NCI-H2107 (cell line): ENCODE results near the gene CHST15.

Source experiments
- DNase-seq: peaks from one replicate; lab custom pipeline; 2025; lab: John Stamatoyannopoulos, UW

Gene CHST15

GRCh38 chr10:124011464-124011863 is 81.9 kb downstream of the CHST15 start:
- DNase-seq = no peak

DNA sequence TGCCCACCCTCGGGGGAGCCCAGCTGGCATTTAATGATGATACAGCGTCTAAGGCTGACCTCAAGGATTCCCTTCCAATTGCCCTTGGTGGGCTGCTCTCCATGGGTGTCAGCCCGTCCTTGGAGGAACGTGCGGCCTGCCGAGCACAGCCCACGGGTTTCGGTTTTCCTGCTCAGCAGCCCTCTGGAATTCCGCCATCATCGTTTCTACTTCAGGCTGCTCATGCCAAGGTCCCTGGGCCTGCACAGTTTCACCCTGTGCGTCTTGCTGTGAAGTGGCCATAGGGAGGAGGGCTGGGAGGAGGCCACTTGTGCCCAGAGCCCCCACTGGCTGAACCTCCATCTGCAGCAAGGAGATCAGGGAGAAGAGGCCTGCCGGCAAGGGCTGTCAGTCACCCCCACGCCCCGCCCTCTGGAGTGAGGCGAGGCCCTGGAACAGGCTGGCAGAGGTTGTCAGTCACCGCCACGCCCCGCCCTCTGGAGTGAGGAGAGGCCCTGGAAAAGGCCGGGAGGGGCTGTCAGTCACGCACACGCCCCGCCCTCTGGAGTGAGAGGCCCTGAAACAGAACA is 82.8 kb downstream of the CHST15 start:
- DNase-seq = no peak

- no peak for DNase-seq
These were observed 83.4 kb downstream of the CHST15 start for GRCh38 chr10:124010024-124010423.

DNA sequence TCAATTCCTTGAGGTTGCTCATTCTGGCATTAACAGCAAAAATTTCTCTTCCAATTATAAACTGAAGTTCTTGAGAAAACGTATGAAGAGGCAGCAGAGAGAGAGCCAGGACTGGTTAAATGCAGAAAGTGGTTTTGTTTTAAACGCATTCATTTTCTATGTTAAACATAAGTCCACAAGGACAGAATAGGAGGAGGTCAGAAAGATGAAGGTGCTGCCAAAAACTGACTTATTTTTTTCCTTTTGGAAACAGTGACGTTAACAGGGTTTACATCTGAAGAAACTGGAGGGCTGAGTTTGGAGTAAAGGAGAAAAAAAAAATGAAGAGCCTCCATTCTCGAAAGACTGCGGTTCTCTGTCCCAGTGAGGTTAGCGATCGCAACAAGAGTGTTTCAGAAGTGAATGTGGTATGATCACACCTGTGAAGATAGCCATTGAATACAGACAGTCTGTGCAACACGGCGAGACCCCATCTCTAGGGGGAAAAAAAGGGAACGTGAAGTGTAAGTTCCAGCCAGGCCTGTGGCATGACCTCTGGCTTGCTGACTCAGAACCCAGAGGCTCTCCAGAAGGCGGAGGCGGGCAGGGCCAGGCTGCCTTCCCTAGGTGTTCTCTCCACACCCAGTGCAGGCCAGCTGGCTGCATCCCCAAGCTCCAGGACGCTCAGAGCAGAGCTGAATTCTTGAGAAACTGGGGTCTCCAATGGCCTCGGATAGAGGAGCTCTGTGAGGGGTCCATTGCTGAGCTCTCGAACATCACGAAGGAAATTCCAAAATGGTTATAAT is 84.0 kb downstream of the CHST15 start:
- DNase-seq = no peak

- DNase-seq = no peak
These were observed 84.7 kb downstream of the CHST15 start for GRCh38 chr10:124008681-124009080.

DNA sequence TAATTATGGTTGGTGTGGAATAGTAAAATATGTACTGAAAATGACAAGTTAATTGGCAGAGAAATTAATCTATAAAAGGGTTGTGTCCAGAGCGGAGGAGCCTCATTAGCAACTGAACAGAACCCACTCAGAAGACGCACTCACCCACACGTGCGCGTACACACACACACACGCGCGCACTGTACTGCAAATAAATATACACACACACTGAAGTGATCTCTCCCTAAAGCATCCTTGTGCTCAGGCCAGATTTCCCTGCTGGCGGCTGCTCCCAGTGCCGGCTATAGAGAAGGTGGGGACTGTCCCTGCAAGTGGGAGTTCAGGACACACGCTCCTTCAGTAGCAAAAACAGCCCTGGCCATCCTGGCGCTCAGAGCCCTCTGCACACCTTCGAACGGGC is 85.2 kb downstream of the CHST15 start:
- DNase-seq = no peak

- no peak for DNase-seq
These were observed 85.6 kb downstream of the CHST15 start for GRCh38 chr10:124007773-124008145.

DNA sequence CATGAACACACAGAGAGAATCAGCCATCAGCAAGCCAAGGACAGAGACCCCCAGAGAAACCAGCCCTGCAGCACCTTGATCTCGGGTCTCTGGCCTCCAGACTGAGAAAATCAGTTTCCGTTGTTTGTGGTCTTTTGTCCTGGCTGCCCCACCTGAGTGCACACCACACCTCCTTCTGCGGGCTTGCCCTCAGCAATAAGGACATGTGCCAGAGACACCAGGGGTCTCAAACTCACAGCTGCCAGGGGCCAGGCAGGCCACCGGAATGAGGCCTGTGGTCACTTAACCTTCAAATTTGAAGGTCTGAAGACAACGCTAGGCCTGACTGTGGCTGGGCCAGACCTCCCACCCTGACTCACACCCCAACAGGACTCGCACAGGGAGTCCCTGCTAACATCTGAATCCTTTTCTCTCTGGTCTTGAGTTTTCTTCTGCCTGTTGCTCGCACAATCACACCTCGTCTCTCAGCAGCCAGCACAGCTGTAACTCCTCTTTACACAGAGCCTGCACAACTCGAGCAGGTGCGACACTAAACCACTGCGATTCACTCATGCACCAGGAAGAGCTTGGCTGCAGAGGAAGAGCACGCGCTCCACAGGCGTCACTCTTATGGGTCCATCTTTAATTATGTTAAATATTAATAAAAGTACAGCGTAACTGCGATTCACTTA is 86.2 kb downstream of the CHST15 start:
- DNase-seq = no peak

- no peak for DNase-seq
These were observed 86.9 kb downstream of the CHST15 start for GRCh38 chr10:124006526-124006925.

GRCh38 chr10:124005991-124006392 is 87.4 kb downstream of the CHST15 start:
- DNase-seq = peak; percentile 17

DNA sequence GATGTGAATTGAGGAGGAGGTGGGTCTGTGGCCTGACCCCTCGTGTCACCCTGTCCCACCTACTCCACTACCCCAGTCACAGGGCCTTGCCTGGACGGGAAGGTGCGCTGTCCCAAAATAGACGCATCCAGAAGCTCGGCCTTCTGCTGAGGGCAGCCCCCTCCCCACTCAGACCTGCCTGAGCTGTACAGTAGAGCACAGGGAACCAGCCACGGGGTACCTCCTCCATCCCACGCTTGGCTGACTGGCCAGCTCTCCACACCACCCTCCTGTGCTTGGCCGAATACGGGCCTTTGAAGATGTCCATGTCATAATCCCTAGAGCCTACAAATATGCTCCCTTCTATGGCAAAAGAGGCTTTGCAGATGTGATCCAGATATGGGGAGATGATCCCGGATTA is 88.3 kb downstream of the CHST15 start:
- DNase-seq = no peak

DNA sequence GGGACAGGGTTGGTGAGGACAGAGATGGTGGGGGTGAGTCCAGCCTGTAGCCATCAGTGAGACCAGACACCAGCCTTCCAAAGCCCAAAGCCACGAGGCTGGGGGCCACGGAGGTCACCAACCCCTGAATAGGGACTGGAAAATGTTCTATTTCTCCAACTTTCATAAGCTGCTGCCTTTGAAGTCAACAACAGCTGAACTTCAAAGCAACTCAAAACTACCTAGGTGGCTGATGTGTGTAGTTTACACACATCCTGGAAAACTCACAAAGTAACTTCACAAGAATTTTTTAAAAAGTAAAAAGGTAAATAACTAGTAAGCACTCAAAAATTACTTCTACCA is 88.8 kb downstream of the CHST15 start:
- DNase-seq = no peak

DNA sequence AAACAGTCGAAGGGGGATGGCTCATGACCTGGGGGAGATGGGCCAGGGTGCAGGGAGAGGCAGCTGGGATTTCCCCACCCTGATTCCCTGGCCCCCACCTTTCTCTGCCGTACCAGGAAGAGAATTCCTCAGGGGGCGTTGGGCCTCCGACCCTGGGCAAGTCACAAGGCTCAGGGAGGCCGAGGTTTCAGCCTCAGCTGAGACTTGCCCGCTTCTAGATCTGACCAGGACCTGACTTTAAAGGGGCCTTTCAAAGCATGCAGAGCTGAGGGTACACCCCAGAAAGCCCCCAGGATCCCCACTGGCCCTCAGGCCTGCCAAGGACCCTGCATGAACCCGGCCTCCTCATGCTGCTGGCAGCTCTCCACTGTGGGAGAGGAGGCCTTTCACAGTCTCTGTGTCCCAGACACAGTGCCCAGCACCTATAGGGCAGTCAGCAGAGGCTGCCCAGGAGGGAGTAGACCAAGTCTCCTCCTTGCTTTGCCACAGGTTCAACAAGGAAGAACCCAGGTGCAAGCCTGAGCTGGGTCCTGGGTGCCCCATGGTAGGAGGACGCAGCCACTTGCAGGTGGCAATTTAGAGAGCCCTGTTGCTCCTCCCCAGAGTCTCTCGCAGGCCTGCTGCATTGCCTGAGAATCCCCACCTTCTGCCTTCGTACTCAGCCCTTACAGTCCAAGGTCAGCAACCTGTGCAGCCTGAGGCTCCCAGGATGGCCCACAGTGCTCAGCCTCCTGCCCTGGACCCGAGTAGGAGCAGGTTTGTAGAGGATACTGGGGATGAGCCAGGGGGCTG is 89.3 kb downstream of the CHST15 start:
- no peak for DNase-seq

DNA sequence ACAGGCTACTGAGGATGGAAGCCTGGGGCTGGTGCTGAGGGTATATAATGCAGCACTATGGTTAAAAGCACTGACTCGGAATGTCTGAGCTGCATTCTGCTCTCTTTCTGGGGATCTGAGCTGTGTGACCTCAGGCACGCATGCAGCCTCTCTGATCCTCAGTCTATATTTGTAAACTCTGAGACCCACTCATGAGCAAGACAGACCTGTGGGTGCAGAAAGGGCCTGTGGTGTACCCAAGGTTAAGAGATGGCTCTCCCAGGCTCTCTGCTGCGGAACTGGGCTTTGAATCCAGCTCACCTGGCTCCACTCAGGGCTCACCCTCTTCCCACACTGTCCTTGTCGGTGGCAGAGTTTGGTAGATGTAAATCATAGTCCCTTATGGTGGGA is 89.9 kb downstream of the CHST15 start:
- no peak for DNase-seq

GRCh38 chr10:124003070-124003419 is 90.4 kb downstream of the CHST15 start:
- DNase-seq = no peak

GRCh38 chr10:124002391-124003069 is 90.9 kb downstream of the CHST15 start:
- no peak for DNase-seq

DNA sequence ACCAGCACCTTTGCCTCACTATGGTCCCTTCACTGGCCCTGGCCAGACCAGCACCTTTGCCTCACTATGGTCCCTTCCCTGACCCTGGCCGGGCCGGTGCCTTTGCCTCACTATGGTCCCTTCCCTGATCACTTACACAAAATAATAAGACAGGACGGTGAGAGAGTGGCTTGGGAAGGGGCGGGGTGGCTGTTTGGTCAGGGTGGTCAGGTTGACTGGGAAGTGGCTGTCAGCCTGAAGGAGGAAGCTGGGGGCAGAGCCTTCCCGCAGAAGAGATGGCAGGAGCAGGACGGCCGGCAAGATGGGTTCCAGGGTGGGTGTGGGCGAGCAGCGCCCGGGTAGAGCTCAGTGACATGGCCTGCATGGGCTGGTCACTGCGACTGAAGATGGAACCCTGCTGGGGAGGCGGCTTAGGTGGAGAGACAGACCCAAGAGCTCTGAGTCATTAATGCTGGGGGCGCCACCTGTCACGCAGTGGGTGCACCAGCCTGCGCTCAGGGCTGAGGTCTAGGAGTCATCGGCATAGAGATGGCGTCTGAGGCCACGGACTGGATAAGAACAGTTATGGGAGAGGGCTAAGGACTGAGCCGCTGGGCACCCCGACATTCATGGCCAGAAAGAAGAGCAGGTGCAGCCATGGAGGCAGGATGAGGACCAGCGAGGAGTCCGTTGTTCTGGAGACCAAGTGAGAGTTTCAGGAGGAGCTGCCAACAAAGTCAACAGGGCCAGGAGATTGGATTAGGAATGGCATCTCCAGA is 91.8 kb downstream of the CHST15 start:
- no peak for DNase-seq

GRCh38 chr10:124000792-124001201 is 92.6 kb downstream of the CHST15 start:
- DNase-seq = no peak

- DNase-seq = no peak
These were observed 93.3 kb downstream of the CHST15 start for GRCh38 chr10:123999956-124000615.

DNA sequence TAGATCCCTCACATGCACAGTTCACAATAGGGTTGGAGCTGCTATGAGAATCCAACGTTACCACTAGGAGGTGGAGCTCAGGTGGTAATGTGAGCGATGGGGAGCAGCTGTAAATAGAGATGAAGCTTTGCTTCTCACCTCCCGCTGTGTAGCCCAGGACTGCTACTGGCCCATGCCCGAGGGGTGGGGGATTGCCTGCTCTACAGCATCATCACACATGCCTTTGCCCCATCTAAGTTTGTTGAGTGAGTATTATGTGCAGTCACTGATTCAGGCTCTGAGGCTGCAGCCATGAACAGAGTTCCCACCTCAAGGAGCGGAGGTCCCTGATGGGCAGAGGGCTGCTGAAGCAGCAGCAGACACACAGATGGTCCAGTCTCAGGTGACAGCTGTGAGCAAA is 94.1 kb downstream of the CHST15 start:
- DNase-seq = no peak
